ENCODE data around the gene MAGEF1. TPM values are rescaled to one million over a fixed set of nuclear protein-coding genes. Genes with fewer than 3 reads are reported as not detected.

The MAGEF1 gene
- total and polyA plus RNA-seq, 2 of the 8 experiments (the other 6 are each of a cell fraction or from before 2014, with no cell fraction given) = 26.5 to 56.7 TPM

DNA sequence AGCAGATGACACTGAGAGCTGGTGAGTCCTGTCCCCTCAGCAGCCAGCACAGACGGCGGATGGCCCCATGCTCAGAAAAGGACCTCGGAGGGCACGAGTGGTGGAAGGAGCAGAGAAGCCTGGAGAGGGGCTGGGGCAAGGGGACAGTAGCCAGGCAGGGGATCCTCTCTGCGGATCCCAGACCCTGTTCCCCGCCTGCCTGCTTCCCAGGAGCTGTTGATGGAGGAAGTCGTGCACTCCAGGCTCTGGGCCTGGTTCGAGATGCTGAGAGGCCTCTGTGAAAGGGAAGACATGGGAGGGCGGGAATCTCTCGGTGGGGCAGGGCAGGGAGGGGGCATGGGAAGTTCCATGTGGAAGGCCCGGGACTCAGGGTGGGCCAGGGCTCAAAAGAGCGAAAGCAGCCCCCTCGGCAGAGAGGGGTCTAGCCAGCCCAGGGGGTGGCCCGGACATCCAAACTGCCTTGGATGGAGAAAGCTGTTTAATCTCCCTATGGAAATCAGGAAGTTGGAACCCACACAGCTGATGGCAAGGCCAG lies 47.9 kb upstream of the MAGEF1 start (continued):
- TF ChIP-seq NRF1 (IDR thresholded peaks at IDR 0.05; ENCODE audit: low read depth, low read length) (no peak), CHD2 (IDR thresholded peaks at IDR 0.05; ENCODE audit: low read length) (no peak), SP4 (IDR thresholded peaks at IDR 0.05; ENCODE audit: low read length) (no peak)
